ENCODE data around the gene IFRD2.
A peak's percentile ranks its signal among the peaks of the same experiment; 100 is the strongest.

IFRD2 gene

GRCh38 chr3:50292159-50293078 lies at the start of gene IFRD2:
Gene IFRD2 (minus strand): TSS chr3:50292429. CDS start chr3:50292274, 155 bp downstream.
- no peaks in the 10 kb centered on the region for H3K9me3 Mint-ChIP-seq (ENCODE audit: low read depth)
- H3K27me3 Mint-ChIP-seq = no peaks in the 10 kb centered on the region
- H3K27ac Mint-ChIP-seq = peak within 1 kb of the TSS; percentile 94
- H3K4me1 Mint-ChIP-seq (ENCODE audit: low read depth) = peaks cover 16% of the 10 kb centered on the region
- H3K4me3 Mint-ChIP-seq = peak within 1 kb of the TSS; percentile 98
- H3K36me3 Mint-ChIP-seq = peaks cover 5% of the 10 kb centered on the region

GRCh38 chr3:50341537-50341936 lies 49.3 kb upstream of the IFRD2 start:
- peaks cover 42% of the 10 kb centered on the region for H3K4me1 Mint-ChIP-seq (ENCODE audit: low read depth)
- H3K9me3 Mint-ChIP-seq (ENCODE audit: low read depth) = no peaks in the 10 kb centered on the region
- peak overlapping the region; percentile 92 for H3K27ac Mint-ChIP-seq
- H3K27me3 Mint-ChIP-seq = no peaks in the 10 kb centered on the region
- H3K36me3 Mint-ChIP-seq = no peaks in the 10 kb centered on the region
- peak overlapping the region; percentile 82 for H3K4me3 Mint-ChIP-seq

- Mint-ChIP-seq H3K27me3 (no peaks in the 10 kb centered on the region), H3K9me3 (ENCODE audit: low read depth) (no peaks in the 10 kb centered on the region), H3K36me3 (no peaks in the 10 kb centered on the region), H3K27ac (peak within 1 kb of the TSS; percentile 99), H3K4me1 (ENCODE audit: low read depth) (peaks cover 43% of the 10 kb centered on the region), H3K4me3 (peak within 1 kb of the TSS; percentile 99)
Measured at GRCh38 chr3:50340448-50341329, 48.5 kb upstream of the IFRD2 start, which contains the start of gene RASSF1. Gene RASSF1 (minus strand): TSS chr3:50340836. CDS start chr3:50340805, 31 bp downstream.

- H3K27ac Mint-ChIP-seq = peak overlapping the region; percentile 99
- peak overlapping the region; percentile 99 for H3K4me3 Mint-ChIP-seq
- no peaks in the 10 kb centered on the region for H3K36me3 Mint-ChIP-seq
- peaks cover 47% of the 10 kb centered on the region for H3K4me1 Mint-ChIP-seq (ENCODE audit: low read depth)
- no peaks in the 10 kb centered on the region for H3K9me3 Mint-ChIP-seq (ENCODE audit: low read depth)
- no peaks in the 10 kb centered on the region for H3K27me3 Mint-ChIP-seq
Measured at GRCh38 chr3:50340147-50340447, 47.9 kb upstream of the IFRD2 start.

- Mint-ChIP-seq H3K4me3 (peak overlapping the region; percentile 99), H3K27ac (peak overlapping the region; percentile 99), H3K9me3 (ENCODE audit: low read depth) (no peaks in the 10 kb centered on the region), H3K27me3 (no peaks in the 10 kb centered on the region), H3K36me3 (no peaks in the 10 kb centered on the region), H3K4me1 (ENCODE audit: low read depth) (peaks cover 46% of the 10 kb centered on the region)
Measured at GRCh38 chr3:50339485-50340146, 47.4 kb upstream of the IFRD2 start.

GRCh38 chr3:50338965-50339364 lies 46.7 kb upstream of the IFRD2 start:
- Mint-ChIP-seq H3K27me3 (no peaks in the 10 kb centered on the region), H3K27ac (peak overlapping the region; percentile 99), H3K4me3 (peak overlapping the region; percentile 99), H3K4me1 (ENCODE audit: low read depth) (peaks cover 53% of the 10 kb centered on the region), H3K9me3 (ENCODE audit: low read depth) (no peaks in the 10 kb centered on the region), H3K36me3 (no peaks in the 10 kb centered on the region)

- no peaks in the 10 kb centered on the region for H3K9me3 Mint-ChIP-seq (ENCODE audit: low read depth)
- H3K4me1 Mint-ChIP-seq (ENCODE audit: low read depth) = peaks cover 58% of the 10 kb centered on the region
- no peaks in the 10 kb centered on the region for H3K27me3 Mint-ChIP-seq
- peak overlapping the region; percentile 99 for H3K27ac Mint-ChIP-seq
- H3K4me3 Mint-ChIP-seq = peak overlapping the region; percentile 99
- H3K36me3 Mint-ChIP-seq = no peaks in the 10 kb centered on the region
Measured at GRCh38 chr3:50337175-50337861, 45.1 kb upstream of the IFRD2 start.

GRCh38 chr3:50336452-50337174 lies 44.4 kb upstream of the IFRD2 start:
- H3K4me3 Mint-ChIP-seq = peak overlapping the region; percentile 99
- no peaks in the 10 kb centered on the region for H3K9me3 Mint-ChIP-seq (ENCODE audit: low read depth)
- peak overlapping the region; percentile 99 for H3K27ac Mint-ChIP-seq
- H3K36me3 Mint-ChIP-seq = no peaks in the 10 kb centered on the region
- no peaks in the 10 kb centered on the region for H3K27me3 Mint-ChIP-seq
- H3K4me1 Mint-ChIP-seq (ENCODE audit: low read depth) = peaks cover 58% of the 10 kb centered on the region

- Mint-ChIP-seq H3K27ac (peak overlapping the region; percentile 81), H3K9me3 (ENCODE audit: low read depth) (no peaks in the 10 kb centered on the region), H3K27me3 (no peaks in the 10 kb centered on the region), H3K4me3 (peak overlapping the region; percentile 99), H3K4me1 (ENCODE audit: low read depth) (peaks cover 46% of the 10 kb centered on the region), H3K36me3 (no peaks in the 10 kb centered on the region)
Measured at GRCh38 chr3:50334339-50335075, 42.3 kb upstream of the IFRD2 start.

- H3K27me3 Mint-ChIP-seq = no peaks in the 10 kb centered on the region
- H3K9me3 Mint-ChIP-seq (ENCODE audit: low read depth) = no peaks in the 10 kb centered on the region
- peaks cover 39% of the 10 kb centered on the region for H3K4me1 Mint-ChIP-seq (ENCODE audit: low read depth)
- peak overlapping the region; percentile 81 for H3K27ac Mint-ChIP-seq
- no peaks in the 10 kb centered on the region for H3K36me3 Mint-ChIP-seq
- peak overlapping the region; percentile 99 for H3K4me3 Mint-ChIP-seq
Measured at GRCh38 chr3:50333744-50334328, 41.6 kb upstream of the IFRD2 start.

GRCh38 chr3:50331364-50331907 lies 39.2 kb upstream of the IFRD2 start:
- H3K4me1 Mint-ChIP-seq (ENCODE audit: low read depth) = peaks cover 40% of the 10 kb centered on the region

GRCh38 chr3:50330330-50330729 lies 38.1 kb upstream of the IFRD2 start:
- H3K36me3 Mint-ChIP-seq = no peaks in the 10 kb centered on the region
- H3K4me1 Mint-ChIP-seq (ENCODE audit: low read depth) = peaks cover 33% of the 10 kb centered on the region

More at GRCh38 chr3:50331364-50331907, 39.2 kb upstream of the IFRD2 start:
- no peaks in the 10 kb centered on the region for H3K36me3 Mint-ChIP-seq
- no peaks in the 10 kb centered on the region for H3K27me3 Mint-ChIP-seq
- H3K27ac Mint-ChIP-seq = no peak overlapping the region
- no peaks in the 10 kb centered on the region for H3K9me3 Mint-ChIP-seq (ENCODE audit: low read depth)
- no peak overlapping the region for H3K4me3 Mint-ChIP-seq

More at GRCh38 chr3:50330330-50330729, 38.1 kb upstream of the IFRD2 start:
- Mint-ChIP-seq H3K4me3 (no peak overlapping the region), H3K27me3 (no peaks in the 10 kb centered on the region), H3K9me3 (ENCODE audit: low read depth) (no peaks in the 10 kb centered on the region), H3K27ac (no peak overlapping the region)
